Memory B cell (primary cell): ENCODE measurements around the gene JAK3.
A peak's percentile ranks its signal among the peaks of the same experiment; 100 is the strongest.

ENCODE experiments used
- ATAC-seq: fragments of 150-1000 bp; cut with Tn5 transposase; 2 replicates; pipeline ENCODE4 v1.10.0; 2021; ENCODE audit warnings: low read depth, mild to moderate bottlenecking, moderate library complexity
- DNase-seq, 2 donors: peaks; one replicate each; pipeline ENCODE4 v3.0.0; 2022; ENCODE audit warnings: low spot score in 2 of 2
- H3K27ac Mint-ChIP-seq: one replicate; pipeline ENCODE4 v1.8.0; 2022; ENCODE audit warnings: mild to moderate bottlenecking, moderate library complexity, mixed read lengths
- H3K27me3 Mint-ChIP-seq: one replicate; pipeline ENCODE4 v1.8.0; 2022; ENCODE audit warnings: mixed read lengths
- H3K36me3 Mint-ChIP-seq: one replicate; pipeline ENCODE4 v1.8.0; 2022; ENCODE audit warnings: mild to moderate bottlenecking, mixed read lengths
- H3K4me1 Mint-ChIP-seq: one replicate; pipeline ENCODE4 v1.8.0; 2022; ENCODE audit warnings: mixed read lengths
- H3K4me3 Mint-ChIP-seq: one replicate; pipeline ENCODE4 v1.8.0; 2022; ENCODE audit warnings: mild to moderate bottlenecking, moderate library complexity, mixed read lengths
- H3K9me3 Mint-ChIP-seq: one replicate; pipeline ENCODE4 v1.8.0; 2022; ENCODE audit warnings: mixed read lengths

JAK3 gene

GRCh38 chr19:17871878-17872250 lies 24.1 kb upstream of the JAK3 start, which contains the start of gene SLC5A5:
Gene SLC5A5 (plus strand): TSS chr19:17871945. CDS start chr19:17872320, 375 bp downstream.
- Mint-ChIP-seq H3K27me3 (peaks cover 4% of the 10 kb centered on the region), H3K4me1 (peaks cover 18% of the 10 kb centered on the region), H3K4me3 (peak within 1 kb of the TSS; percentile 63), H3K9me3 (no peaks in the 10 kb centered on the region), H3K27ac (no peak within 1 kb of the TSS), H3K36me3 (no peaks in the 10 kb centered on the region)
- DNase-seq (no peak), ATAC-seq (no peak)

GRCh38 chr19:17871032-17871877 lies 23.5 kb upstream of the JAK3 start:
- ATAC-seq (no peak), DNase-seq (no peak)
- Mint-ChIP-seq H3K27me3 (peaks cover 4% of the 10 kb centered on the region), H3K4me3 (no peak overlapping the region), H3K9me3 (no peaks in the 10 kb centered on the region), H3K4me1 (peaks cover 22% of the 10 kb centered on the region), H3K36me3 (peaks cover 2% of the 10 kb centered on the region), H3K27ac (no peak overlapping the region)

DNA sequence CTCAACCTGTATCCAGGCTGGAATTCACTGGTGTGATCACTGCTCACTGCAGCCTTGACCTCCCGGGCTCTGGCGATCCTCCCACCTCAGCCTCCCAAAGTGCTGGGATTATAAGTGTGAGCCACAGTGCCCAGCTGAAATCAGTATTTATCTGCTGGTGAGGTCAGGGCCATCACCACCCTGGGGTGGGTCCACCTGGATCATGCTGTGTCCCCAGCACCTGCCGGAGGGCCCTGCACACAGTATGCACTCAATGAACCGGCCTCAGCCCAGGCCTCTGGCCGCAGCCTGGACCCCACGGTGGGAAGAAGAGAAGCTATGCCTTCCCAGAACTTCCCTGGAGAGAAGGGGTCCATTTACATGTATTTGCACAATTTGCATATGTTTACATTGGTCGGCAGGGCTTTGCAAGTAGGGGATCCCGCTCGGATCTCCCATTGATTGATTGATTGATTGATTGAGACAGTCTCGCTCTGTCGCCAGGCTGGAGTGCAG lies 21.4 kb upstream of the JAK3 start:
- H3K27me3 Mint-ChIP-seq, result peaks cover 4% of the 10 kb centered on the region
- peaks cover 25% of the 10 kb centered on the region for H3K4me1 Mint-ChIP-seq
- H3K27ac Mint-ChIP-seq, result peak overlapping the region; percentile 35
- peaks cover 2% of the 10 kb centered on the region for H3K36me3 Mint-ChIP-seq
- no peaks in the 10 kb centered on the region for H3K9me3 Mint-ChIP-seq
- ATAC-seq (no peak), DNase-seq (no peak)
- no peak overlapping the region for H3K4me3 Mint-ChIP-seq

DNA sequence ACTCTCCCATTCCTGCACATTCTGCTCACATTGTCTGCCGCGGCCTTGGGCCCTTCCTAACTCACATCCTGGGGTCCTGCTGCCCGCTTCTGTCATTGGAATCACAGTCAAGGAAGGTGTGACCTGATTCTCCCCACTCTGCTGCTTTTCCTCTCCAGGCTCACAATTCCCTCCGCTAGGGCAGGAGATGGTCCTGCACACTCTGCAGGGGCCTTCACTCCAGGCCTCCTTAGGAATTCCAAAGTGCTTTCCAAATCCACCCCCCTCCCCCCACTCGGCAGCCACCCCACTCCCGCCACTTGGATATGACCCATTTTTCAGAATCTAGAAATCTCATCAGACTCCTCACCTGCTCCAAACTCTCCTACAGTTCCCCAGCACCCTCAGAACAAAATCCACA lies 20.9 kb upstream of the JAK3 start:
- H3K4me1 Mint-ChIP-seq, result peaks cover 21% of the 10 kb centered on the region
- H3K36me3 Mint-ChIP-seq, result peaks cover 3% of the 10 kb centered on the region
- peak overlapping the region; percentile 35 for H3K27ac Mint-ChIP-seq
- H3K27me3 Mint-ChIP-seq, result peaks cover 4% of the 10 kb centered on the region
- no peak overlapping the region for H3K4me3 Mint-ChIP-seq
- H3K9me3 Mint-ChIP-seq, result no peaks in the 10 kb centered on the region
- DNase-seq, result no peak
- ATAC-seq, result no peak

DNA sequence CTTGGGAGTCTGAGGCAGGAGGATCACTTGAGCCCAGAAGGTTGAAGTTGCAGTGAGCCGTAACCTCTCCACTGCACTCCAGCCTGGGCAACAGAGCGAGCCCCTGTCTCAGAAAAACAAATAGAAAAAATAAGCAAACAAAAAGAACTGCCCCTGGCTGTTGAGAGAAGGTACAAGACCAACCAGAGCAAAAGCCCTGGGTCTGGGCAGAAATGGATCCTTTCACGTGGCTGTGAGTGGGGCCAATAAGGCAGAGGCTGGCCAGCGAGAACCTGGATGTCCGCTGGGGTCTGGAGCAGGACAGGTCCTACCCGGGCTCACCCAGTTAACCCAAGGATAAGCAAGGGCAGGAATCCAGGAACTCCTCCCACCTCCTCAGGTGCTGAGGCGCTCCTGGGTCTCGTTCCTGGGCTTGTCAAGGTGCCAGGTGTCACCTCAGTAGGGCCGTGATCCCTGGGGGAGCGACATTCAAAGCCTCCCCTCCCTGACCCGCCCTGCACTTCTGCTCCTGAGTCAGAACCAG lies 19.2 kb upstream of the JAK3 start:
- Mint-ChIP-seq H3K4me3 (no peak overlapping the region), H3K4me1 (peaks cover 19% of the 10 kb centered on the region), H3K36me3 (peaks cover 9% of the 10 kb centered on the region), H3K27me3 (peaks cover 4% of the 10 kb centered on the region), H3K27ac (no peak overlapping the region), H3K9me3 (no peaks in the 10 kb centered on the region)
- ATAC-seq (no peak), DNase-seq (no peak)

- H3K4me3 Mint-ChIP-seq, result no peak overlapping the region
- peaks cover 2% of the 10 kb centered on the region for H3K27me3 Mint-ChIP-seq
- peaks cover 19% of the 10 kb centered on the region for H3K4me1 Mint-ChIP-seq
- ATAC-seq, result no peak
- no peak for DNase-seq
- peak overlapping the region; percentile 90 for H3K27ac Mint-ChIP-seq
- H3K9me3 Mint-ChIP-seq, result no peaks in the 10 kb centered on the region
- peaks cover 10% of the 10 kb centered on the region for H3K36me3 Mint-ChIP-seq
Observed at GRCh38 chr19:17866312-17866963, 18.7 kb upstream of the JAK3 start.

- H3K27ac Mint-ChIP-seq, result peak overlapping the region; percentile 90
- H3K27me3 Mint-ChIP-seq, result no peaks in the 10 kb centered on the region
- H3K4me3 Mint-ChIP-seq, result no peak overlapping the region
- peaks cover 15% of the 10 kb centered on the region for H3K36me3 Mint-ChIP-seq
- H3K4me1 Mint-ChIP-seq, result peaks cover 25% of the 10 kb centered on the region
- DNase-seq, result no peak
- no peak for ATAC-seq
- no peaks in the 10 kb centered on the region for H3K9me3 Mint-ChIP-seq
Observed at GRCh38 chr19:17865364-17866311, 17.9 kb upstream of the JAK3 start.

GRCh38 chr19:17863520-17864182 lies 15.9 kb upstream of the JAK3 start:
- Mint-ChIP-seq H3K9me3 (no peaks in the 10 kb centered on the region), H3K4me1 (peaks cover 27% of the 10 kb centered on the region), H3K4me3 (no peak overlapping the region), H3K36me3 (peaks cover 15% of the 10 kb centered on the region), H3K27ac (peak overlapping the region; percentile 90), H3K27me3 (no peaks in the 10 kb centered on the region)
- ATAC-seq (no peak), DNase-seq (no peak)

DNA sequence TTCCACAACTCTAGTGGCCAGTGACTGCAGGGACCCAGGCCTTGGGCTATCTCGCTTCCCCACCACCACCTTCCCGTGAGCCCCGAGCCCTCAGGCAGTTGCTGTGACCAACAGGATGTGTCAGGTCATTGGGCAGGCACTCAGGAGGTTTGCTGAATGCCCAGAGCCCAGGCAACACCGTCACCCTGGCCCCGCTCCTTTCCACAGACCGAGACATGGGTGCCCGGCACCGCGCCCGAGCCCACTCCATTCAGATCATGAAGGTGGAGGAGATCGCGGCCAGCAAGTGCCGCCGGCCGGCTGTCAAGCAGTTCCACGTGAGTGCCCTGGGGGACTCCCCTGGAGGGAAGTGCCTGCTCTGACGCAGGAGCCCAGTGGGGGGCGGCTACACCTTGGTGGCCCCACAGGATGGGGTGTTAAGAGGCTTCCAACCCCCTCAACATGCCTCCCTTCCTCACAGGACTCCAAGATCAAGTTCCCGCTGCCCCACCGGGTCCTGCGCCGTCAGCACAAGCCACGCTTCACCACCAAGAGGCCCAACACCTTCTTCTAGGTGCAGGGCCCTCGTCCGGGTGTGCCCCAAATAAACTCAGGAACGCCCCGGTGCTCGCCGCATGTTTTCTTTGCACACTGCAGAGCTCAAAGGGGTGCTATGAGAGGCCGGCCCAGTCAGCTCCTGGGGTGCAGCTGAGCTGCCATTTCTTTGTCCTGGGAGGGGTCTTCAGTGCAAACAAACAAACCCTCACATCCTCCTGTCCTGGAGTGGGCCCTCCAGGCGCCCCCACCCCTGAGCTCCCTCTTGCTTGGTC lies 15.1 kb upstream of the JAK3 start:
- H3K4me3 Mint-ChIP-seq, result peak overlapping the region; percentile 74
- H3K27me3 Mint-ChIP-seq, result no peaks in the 10 kb centered on the region
- ATAC-seq, result peak; percentile 38
- no peaks in the 10 kb centered on the region for H3K9me3 Mint-ChIP-seq
- peaks cover 27% of the 10 kb centered on the region for H3K4me1 Mint-ChIP-seq
- H3K27ac Mint-ChIP-seq, result peak overlapping the region; percentile 90
- peak; percentile 61 to 62 for DNase-seq
- peaks cover 15% of the 10 kb centered on the region for H3K36me3 Mint-ChIP-seq

GRCh38 chr19:17861542-17862402 lies 14.0 kb upstream of the JAK3 start:
- peak overlapping the region; percentile 97 for H3K4me3 Mint-ChIP-seq
- no peak for ATAC-seq
- peaks cover 15% of the 10 kb centered on the region for H3K36me3 Mint-ChIP-seq
- H3K9me3 Mint-ChIP-seq, result no peaks in the 10 kb centered on the region
- H3K27ac Mint-ChIP-seq, result peak overlapping the region; percentile 90
- no peak for DNase-seq
- H3K27me3 Mint-ChIP-seq, result no peaks in the 10 kb centered on the region
- H3K4me1 Mint-ChIP-seq, result peaks cover 27% of the 10 kb centered on the region

- Mint-ChIP-seq H3K4me3 (peak overlapping the region; percentile 97), H3K27ac (peak overlapping the region; percentile 90), H3K36me3 (peaks cover 14% of the 10 kb centered on the region), H3K27me3 (no peaks in the 10 kb centered on the region), H3K4me1 (peaks cover 22% of the 10 kb centered on the region), H3K9me3 (no peaks in the 10 kb centered on the region)
- ATAC-seq (no peak), DNase-seq (no peak)
Observed at GRCh38 chr19:17860993-17861360, 13.2 kb upstream of the JAK3 start.
